Heart left ventricle (tissue), 16 donors: Measurements from ENCODE around the gene HIPK2. TPM values are rescaled to one million over a fixed set of nuclear protein-coding genes. Genes with fewer than 3 reads are reported as not detected.
A peak's percentile ranks its signal among the peaks of the same experiment; 100 is the strongest.

Experiments
- ATAC-seq, 4 donors: fragments of 200-7000 bp; cut with Tn5 transposase; one replicate each; pipeline ENCODE4 v1.9.1; 2020 to 2022; ENCODE audit warnings: moderate library complexity in 4 of 4, mild to moderate bottlenecking in 3 of 4, moderate number of reproducible peaks in 1 of 4
- DNase-seq, 5 donors: peaks; one replicate each; pipeline ENCODE4 v3.0.0-alpha.2; 2020
- H3K27ac ChIP-seq, 12 donors: fragments of 200-600 bp; sonication (generic) in 4 of 12; one replicate each; pipeline versions ENCODE4 v1.5.0 to v1.8.0; 2016 to 2022; ENCODE audit warnings: mild to moderate bottlenecking in 2 of 12
- H3K27me3 ChIP-seq, 9 donors: fragments of 200-600 bp; sonication (generic) in 2 of 9; one replicate each; pipeline versions ENCODE4 v1.5.1 to v1.8.0; 2016 to 2022; ENCODE audit warnings: mild to moderate bottlenecking in 3 of 9
- H3K36me3 ChIP-seq, 9 donors: fragments of 200-600 bp; sonication (generic) in 2 of 9; one replicate each; pipeline versions ENCODE4 v1.5.0 to v1.8.0; 2018 to 2022; ENCODE audit warnings: mild to moderate bottlenecking in 2 of 9
- H3K4me1 ChIP-seq, 12 donors: fragments of 200-600 bp; sonication (generic) in 4 of 12; one replicate each; pipeline versions ENCODE4 v1.5.0 to v1.8.0; 2016 to 2022; ENCODE audit warnings: mild to moderate bottlenecking in 3 of 12
- H3K4me3 ChIP-seq, 12 donors: fragments of 200-600 bp; sonication (generic) in 4 of 12; one replicate each; pipeline versions ENCODE4 v1.5.0 to v1.8.0; 2017 to 2022; ENCODE audit warnings: mild to moderate bottlenecking in 9 of 12, moderate library complexity in 4 of 12
- H3K9me3 ChIP-seq, 12 donors: fragments of 200-600 bp; sonication (generic) in 4 of 12; one replicate each; pipeline versions ENCODE4 v1.5.0 to v1.8.0; 2016 to 2022; ENCODE audit warnings: mild to moderate bottlenecking in 1 of 12
- POLR2A ChIP-seq, 2 donors: fragments of 450-650 bp; IDR thresholded peaks; one replicate each; pipeline ENCODE4 v1.6.1; 2017; ENCODE audit warnings: antibody characterized with exemption in 2 of 2, mild to moderate bottlenecking in 2 of 2, moderate library complexity in 2 of 2
- WGBS, 4 donors: extraction: QIAGEN DNeasy Blood & Tissue Kit in 2 of 4; methylation state at CpG; one replicate each; pipeline versions ENCODE4 v1.1.5 to v1.1.7; 2013 to 2018; 5-methylcytosine and 5-hydroxymethylcytosine counted together
- intact Hi-C, 10 donors: fragments of 100-400 bp; cut with DNase I; formaldehyde crosslinking; loops; one replicate each; pipeline versions ENCODE4 v1.11.1 to v1.14.2; 2022
- polyA plus RNA-seq, 2 donors: library from polyadenylated mRNA; stranded (reverse); fragments of 200-250 nt; gene quantifications; one replicate each; pipeline ENCODE4 v1.2.3, GENCODE V29; 2013
- total RNA-seq, 9 donors: library from RNA; depleted of rRNA in 2 of 9; stranded (reverse); fragments of >200 nt in 2 of 9; fragmentation: NEBNext Ultra II Directional in 3 of 9; extraction: Animal tissue kit (Norgen Biotek cat#: 25700) in 3 of 9; gene quantifications; one replicate each; pipeline versions ENCODE4 v1.1.0 to v1.2.4, GENCODE V29; 2016 to 2023
- TF ChIP-seq, protein P1 (sequence below), 12 donors: fragments of 200-600 bp; sonication (generic) in 4 of 12; IDR thresholded peaks; one replicate each; pipeline versions ENCODE4 v1.5.0 to v1.8.0; 2018 to 2022; ENCODE audit warnings: antibody characterized with exemption in 12 of 12, mild to moderate bottlenecking in 5 of 12
- donor health status: ischemic (EF 13 %, LVEDD 7.1; RV severe dilation, severe dysfunction).
- donor health status: healthy with polysubstance abuse.
- donor health status: DM: no; HTN: yes; CAD: no.
- donor health status: DM: no; HTN: no; CAD: no.
- donor health status: ischemic (EF 25% LVEDD 6.9; RV normal size, moderate dysfunction).
- donor health status: ischemic (EF 25% LVEDD 5.7; RV mildly dilated, moderate dysfunction).
- donor health status: healthy.
- donor health status: DM: yes; HTN: yes; CAD: no.
- donor health status: ischemic (EF 35%, LVEDD 5.7; RV mildly dilated, moderate dysfunction).
- donor health status: nonischemic (EF 11% LVEDD 7.7; RV severe dilation, severe dysfunction).
- donor health status: DM: yes; HTN: yes; CAD: no.
- donor health status: PGD.
- donor health status: ischemic (EF 29% LVEDD 5.4; RV normal size, mild dysfunction).
- donor health status: nonischemic (EF 23%, LVEDD 6.1; RV moderate dilation, normal function).

Gene HIPK2
- total and polyA plus RNA-seq, 11 donors, result 43.2 to 244 (median 143) TPM

DNA sequence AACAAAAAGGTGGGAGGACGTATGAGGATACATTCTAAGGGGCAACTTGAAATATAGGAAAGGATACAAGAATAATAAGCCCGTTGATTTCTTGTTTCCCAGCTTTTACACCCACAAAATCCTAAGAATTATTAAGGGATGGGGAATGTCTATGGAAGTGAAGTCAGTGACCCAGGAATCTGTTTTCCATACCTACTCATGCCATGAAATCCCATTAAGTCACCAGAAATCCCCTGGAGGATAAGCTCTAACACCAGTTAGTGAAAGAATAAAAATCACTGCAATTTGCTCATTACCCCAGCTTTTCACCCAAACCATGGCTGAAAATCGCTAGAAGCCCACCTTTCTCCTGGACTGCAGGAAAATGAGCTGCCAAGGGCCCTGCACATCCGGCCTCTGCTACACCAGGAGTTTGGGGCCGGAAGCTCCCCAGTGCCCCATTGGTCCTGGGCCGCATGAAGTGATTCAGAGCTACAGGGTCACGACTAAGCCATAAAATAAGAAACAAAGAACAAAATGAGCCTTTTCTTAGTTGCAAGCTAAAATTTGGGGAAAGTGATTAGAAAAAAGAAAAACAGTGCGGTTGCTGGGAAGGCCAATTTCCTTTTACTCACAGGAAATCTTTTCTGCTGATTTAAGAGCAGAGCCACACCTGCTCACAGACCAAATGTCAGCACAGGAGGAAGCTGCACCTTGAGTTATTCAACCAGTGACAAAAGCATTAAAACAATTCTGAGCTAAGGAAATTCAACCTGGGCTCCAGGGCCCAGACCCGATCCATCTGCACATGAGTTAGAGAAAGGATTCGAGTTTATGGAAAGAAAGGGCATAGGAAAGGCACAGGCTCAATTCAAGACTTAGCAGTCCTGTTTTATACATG, 40.3 kb downstream of the HIPK2 start:
- no peak for DNase-seq
- WGBS, 4 donors, result 50 to 68% (median 65%) methylated on average over 10 of the region's 10 CpGs
- H3K36me3 ChIP-seq, result peaks cover 0 to 11% (median 0%) of the 10 kb centered on the region in 9 donors

DNA sequence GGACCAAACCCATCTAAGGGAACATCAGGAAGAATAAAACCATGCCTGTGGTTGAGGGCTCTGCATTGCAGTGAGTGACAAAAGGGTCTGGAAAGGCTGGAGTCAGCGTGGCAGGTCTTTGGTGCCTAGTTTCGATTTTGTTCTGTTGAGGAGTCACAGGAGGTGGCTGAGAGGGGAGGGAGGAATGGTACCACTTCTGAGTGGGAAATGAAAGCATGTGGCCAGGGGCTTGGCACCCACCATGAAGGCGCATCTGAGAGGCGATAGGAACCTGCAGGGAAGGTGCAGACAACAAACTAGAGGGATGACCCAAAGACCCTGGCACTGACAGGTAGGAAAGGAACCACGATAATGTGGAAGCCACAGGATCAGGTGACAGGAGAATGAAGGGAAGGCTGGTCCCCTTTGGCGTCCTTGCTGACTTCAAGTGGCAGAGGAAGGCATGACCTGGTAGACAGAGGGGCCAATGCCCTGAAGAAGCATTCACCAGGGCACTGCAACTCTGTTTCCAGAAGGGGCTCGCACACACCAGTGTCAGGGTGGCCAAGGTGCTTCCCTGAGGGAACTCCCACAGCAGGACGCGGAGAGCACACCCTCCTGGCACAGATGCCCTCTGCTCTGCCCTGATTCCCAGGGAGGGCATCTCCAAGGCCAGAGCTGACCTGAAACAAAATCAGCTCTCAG, 41.7 kb downstream of the HIPK2 start:
- no peaks in the 10 kb centered on the region for H3K9me3 ChIP-seq
- peaks cover 39 to 100% (median 96%) of the 10 kb centered on the region in 12 donors for H3K4me1 ChIP-seq
- peaks cover 0 to 5% (median 0%) of the 10 kb centered on the region in 9 donors for H3K36me3 ChIP-seq
- TF ChIP-seq POLR2A (IDR thresholded peaks at IDR 0.05), result no peak
- TF ChIP-seq, protein P1, sequence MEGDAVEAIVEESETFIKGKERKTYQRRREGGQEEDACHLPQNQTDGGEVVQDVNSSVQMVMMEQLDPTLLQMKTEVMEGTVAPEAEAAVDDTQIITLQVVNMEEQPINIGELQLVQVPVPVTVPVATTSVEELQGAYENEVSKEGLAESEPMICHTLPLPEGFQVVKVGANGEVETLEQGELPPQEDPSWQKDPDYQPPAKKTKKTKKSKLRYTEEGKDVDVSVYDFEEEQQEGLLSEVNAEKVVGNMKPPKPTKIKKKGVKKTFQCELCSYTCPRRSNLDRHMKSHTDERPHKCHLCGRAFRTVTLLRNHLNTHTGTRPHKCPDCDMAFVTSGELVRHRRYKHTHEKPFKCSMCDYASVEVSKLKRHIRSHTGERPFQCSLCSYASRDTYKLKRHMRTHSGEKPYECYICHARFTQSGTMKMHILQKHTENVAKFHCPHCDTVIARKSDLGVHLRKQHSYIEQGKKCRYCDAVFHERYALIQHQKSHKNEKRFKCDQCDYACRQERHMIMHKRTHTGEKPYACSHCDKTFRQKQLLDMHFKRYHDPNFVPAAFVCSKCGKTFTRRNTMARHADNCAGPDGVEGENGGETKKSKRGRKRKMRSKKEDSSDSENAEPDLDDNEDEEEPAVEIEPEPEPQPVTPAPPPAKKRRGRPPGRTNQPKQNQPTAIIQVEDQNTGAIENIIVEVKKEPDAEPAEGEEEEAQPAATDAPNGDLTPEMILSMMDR (IDR thresholded peaks at IDR 0.05), result no peak
- no peaks in the 10 kb centered on the region for H3K27me3 ChIP-seq
- H3K27ac ChIP-seq, result peak overlapping the region; percentile 76 to 97 (median 91)
- WGBS, 4 donors, result 70 to 78% (median 75%) methylated on average over 8 to 9 of the region's 9 CpGs
- no peak for ATAC-seq
- no peak overlapping the region for H3K4me3 ChIP-seq
- intact Hi-C loops, result loop anchor here in 6 of 10 donors (2.0 to 5.0 kb wide), 5 partner anchors 34 to 89 kb away; partner anchors contain the start of gene HIPK2 (in 4 of the 6)
- DNase-seq, result peak in 1 of 5 donors; percentile 25

More for the DNA sequence above, 40.3 kb downstream of the HIPK2 start:
- no peaks in the 10 kb centered on the region for H3K27me3 ChIP-seq
- ATAC-seq, result no peak
- TF ChIP-seq, protein P1 (IDR thresholded peaks at IDR 0.05), result no peak
- no peak for TF ChIP-seq POLR2A (IDR thresholded peaks at IDR 0.05)
- no peaks in the 10 kb centered on the region for H3K9me3 ChIP-seq
- H3K27ac ChIP-seq, result peak overlapping the region; percentile 63 to 97 (median 91)
- H3K4me1 ChIP-seq, result peaks cover 26 to 100% (median 95%) of the 10 kb centered on the region in 12 donors
- intact Hi-C loops, result loop anchor here in 5 of 10 donors (2.0 to 5.0 kb wide), 4 partner anchors 35 to 40 kb away; partner anchors contain the start of gene HIPK2 (in 3 of the 5)
- H3K4me3 ChIP-seq, result no peak overlapping the region

DNA sequence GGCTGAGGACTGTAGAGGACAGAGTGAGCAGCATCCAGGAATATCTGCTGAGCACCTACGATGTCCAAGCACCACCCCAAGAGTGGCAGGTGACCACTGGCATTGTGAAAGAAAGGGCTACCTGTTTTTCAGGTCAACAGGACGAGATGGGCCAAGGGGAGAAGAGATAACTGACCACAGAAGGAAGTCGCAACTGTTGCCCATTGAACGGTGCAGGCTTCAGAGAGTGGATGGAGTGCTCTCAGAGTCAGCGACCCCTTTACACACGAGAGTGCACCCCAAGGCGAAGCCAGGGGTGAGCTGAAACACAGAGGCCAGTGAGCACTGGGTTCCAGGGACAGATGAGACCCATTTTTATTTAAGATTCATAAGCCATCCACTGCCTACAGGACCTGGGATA, 42.3 kb downstream of the HIPK2 start:
- WGBS, 4 donors, result 87 to 92% (median 91%) methylated on average over 7 of the region's 7 CpGs
- H3K27ac ChIP-seq, result peak overlapping the region; percentile 76 to 97 (median 91)

More for the DNA sequence above, 42.3 kb downstream of the HIPK2 start:
- H3K36me3 ChIP-seq, result peaks cover 0 to 5% (median 0%) of the 10 kb centered on the region in 9 donors
- peaks cover 42 to 100% (median 97%) of the 10 kb centered on the region in 12 donors for H3K4me1 ChIP-seq
- intact Hi-C loops, result loop anchor here in 4 of 10 donors (2.0 to 5.0 kb wide), 5 partner anchors 33 to 89 kb away; partner anchors contain the start of gene HIPK2 (in 2 of the 4)
- H3K27me3 ChIP-seq, result no peaks in the 10 kb centered on the region
- DNase-seq (no peak), ATAC-seq (no peak)
- no peak overlapping the region for H3K4me3 ChIP-seq
- no peaks in the 10 kb centered on the region for H3K9me3 ChIP-seq
- TF ChIP-seq, protein P1 (IDR thresholded peaks at IDR 0.05), result no peak
- no peak for TF ChIP-seq POLR2A (IDR thresholded peaks at IDR 0.05)
